Ovary (tissue), 3 donors: ENCODE measurements around the gene KIT.

Experiments used
- CTCF ChIP-seq, 3 donors: fragments of 450-650 bp in 2 of 3; fragments of 200-600 bp in 1 of 3; IDR thresholded peaks; one replicate each; pipeline versions ENCODE4 v1.5.1 to v1.8.0; 2016 to 2022; ENCODE audit warnings: antibody characterized with exemption in 3 of 3, mild to moderate bottlenecking in 1 of 3
- POLR2A ChIP-seq: fragments of 450-650 bp; IDR thresholded peaks from one replicate; pipeline ENCODE4 v1.6.1; 2017; ENCODE audit warnings: antibody characterized with exemption, mild to moderate bottlenecking, moderate library complexity
- donor health status: DM: no; HTN: no; CAD: no.

- TF ChIP-seq CTCF (IDR thresholded peaks at IDR 0.05), result no peak
- TF ChIP-seq POLR2A, result no peak
Measured at GRCh38 chr4:54764476-54764875, 106.7 kb downstream of the KIT start.
